ENCODE measurements around the gene FASN.

DNA sequence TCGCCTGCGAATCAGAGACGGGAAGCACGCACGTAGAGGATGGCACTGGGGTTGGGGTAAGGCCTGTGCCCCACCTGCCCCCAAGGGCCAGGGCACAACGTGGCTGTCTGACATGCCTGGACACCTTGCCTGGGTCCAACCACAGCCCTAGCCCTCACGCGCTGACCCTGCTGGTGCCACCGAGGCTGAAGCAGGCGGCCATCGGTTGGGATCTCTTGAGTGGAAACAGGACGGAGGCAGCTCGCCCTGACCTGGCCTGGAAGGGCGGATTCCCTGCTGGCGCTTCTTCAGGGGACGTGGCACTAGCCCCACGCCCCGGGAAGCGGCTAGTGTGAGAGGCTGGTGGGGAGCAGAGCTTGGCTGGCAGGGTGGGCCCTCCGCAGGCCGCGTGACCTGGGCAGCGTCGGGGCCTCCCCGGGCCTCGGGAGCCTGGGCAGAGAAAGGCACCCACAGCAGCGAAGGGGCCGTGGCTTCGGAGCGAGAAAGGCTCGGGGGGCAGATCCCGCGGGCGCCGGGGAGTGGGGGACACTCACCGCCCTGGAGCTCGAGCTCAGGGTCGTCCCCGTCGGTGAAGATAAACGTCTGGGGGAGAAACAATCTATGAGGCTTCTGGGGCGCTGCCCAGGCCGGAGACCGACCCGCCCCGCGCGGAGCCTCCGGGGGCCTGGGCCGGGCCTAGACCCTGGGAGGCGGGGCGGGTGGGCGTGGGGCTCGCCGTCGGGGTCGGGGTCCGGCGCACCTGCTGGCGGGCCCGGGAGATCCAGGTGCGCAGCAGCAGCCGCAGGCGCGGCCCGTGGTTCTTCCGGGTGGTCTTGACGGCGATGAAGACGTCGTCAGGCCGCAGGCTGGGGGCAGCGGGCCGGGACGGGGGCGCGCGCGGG, 47.0 kb downstream of the FASN start:
- TF ChIP-seq, protein P1, sequence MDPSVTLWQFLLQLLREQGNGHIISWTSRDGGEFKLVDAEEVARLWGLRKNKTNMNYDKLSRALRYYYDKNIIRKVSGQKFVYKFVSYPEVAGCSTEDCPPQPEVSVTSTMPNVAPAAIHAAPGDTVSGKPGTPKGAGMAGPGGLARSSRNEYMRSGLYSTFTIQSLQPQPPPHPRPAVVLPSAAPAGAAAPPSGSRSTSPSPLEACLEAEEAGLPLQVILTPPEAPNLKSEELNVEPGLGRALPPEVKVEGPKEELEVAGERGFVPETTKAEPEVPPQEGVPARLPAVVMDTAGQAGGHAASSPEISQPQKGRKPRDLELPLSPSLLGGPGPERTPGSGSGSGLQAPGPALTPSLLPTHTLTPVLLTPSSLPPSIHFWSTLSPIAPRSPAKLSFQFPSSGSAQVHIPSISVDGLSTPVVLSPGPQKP (IDR thresholded peaks at IDR 0.05; ENCODE audit: borderline replicate concordance, low read depth, low read length): no peak
- no peak for TF ChIP-seq CHD1 (IDR thresholded peaks at IDR 0.05; ENCODE audit: low read depth, low read length)
- no peak for TF ChIP-seq BHLHE40 (IDR thresholded peaks at IDR 0.05; ENCODE audit: low read depth, low read length)
- TF ChIP-seq MAZ (IDR thresholded peaks at IDR 0.05; ENCODE audit: borderline replicate concordance, low read depth, low read length): no peak
- no peak for TF ChIP-seq MAFK (IDR thresholded peaks at IDR 0.05; ENCODE audit: low read depth, low read length)
- TF ChIP-seq, protein P2, sequence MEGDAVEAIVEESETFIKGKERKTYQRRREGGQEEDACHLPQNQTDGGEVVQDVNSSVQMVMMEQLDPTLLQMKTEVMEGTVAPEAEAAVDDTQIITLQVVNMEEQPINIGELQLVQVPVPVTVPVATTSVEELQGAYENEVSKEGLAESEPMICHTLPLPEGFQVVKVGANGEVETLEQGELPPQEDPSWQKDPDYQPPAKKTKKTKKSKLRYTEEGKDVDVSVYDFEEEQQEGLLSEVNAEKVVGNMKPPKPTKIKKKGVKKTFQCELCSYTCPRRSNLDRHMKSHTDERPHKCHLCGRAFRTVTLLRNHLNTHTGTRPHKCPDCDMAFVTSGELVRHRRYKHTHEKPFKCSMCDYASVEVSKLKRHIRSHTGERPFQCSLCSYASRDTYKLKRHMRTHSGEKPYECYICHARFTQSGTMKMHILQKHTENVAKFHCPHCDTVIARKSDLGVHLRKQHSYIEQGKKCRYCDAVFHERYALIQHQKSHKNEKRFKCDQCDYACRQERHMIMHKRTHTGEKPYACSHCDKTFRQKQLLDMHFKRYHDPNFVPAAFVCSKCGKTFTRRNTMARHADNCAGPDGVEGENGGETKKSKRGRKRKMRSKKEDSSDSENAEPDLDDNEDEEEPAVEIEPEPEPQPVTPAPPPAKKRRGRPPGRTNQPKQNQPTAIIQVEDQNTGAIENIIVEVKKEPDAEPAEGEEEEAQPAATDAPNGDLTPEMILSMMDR (conservative IDR thresholded peaks at IDR 0.05; ENCODE audit: low read depth, low read length): no peak
- TF ChIP-seq POLR2A (IDR thresholded peaks at IDR 0.05; ENCODE audit: low read depth, low read length): no peak
